ENCODE measurements around the gene NR2F1. TPM values are rescaled to one million over a fixed set of nuclear protein-coding genes. Genes with fewer than 3 reads are reported as not detected.
"Not testable (repeated sequence)": the region's sequence is repeated elsewhere in the genome, so short reads cannot be mapped to it uniquely, and the experiment has no call there.

Gene NR2F1
- total RNA-seq (2014; rRNA removed; shearing (Covaris generic)) = 18.2 and 18.7 TPM in 2 replicates

DNA sequence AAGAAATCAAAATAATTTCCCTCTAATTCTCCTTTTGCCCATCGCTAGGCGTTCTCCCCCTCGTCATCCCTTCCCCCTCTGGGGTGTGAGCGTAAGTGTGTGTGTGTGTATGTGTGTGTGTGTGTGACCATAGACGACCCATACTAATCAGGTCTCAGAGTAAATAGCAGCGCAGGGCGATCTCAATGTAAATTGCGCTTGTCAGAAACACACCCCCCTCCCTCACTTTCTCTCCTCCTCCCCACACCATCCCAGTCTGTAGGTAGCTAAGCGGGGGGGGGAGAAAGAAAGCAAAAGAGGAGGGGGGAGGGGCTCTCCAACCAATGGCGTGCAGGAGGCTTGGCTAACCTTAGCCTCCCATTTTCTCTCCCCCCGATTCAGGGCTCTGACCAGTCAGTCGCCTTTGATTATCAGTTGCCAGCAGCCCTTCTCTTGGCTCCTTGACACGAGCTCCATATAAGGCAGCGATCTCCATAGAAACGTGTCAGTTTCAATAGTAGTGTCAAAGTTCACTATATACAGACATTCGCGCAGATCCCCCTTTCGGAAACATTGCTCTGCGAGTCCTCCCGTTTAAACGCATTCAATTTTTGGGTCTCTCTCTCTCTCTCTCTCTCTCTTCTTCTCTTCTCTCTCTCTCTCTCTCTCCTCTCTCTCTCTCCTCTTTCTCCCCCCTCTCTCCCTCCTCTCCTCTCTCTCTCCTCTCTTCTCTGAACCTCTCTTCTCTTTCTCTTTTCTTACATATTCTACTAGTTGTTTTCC is at the start of gene NR2F1:
Gene NR2F1, plus strand, starts transcription at position 546 of the 762 bp plus-strand sequence. CDS start 1,802 bp downstream, outside the sequence.
- Histone ChIP-seq H3K27ac (peak within 1 kb of the TSS; percentile 65), H3K36me3 (no peaks in the 10 kb centered on the region), H3K27me3 (no peaks in the 10 kb centered on the region), H3K4me1 (no peaks in the 10 kb centered on the region), H3K4me3 (peak within 1 kb of the TSS; percentile 65), H3K9me3 (replicated peaks) (no peaks in the 10 kb centered on the region)
- peak; percentile 93 to 97 for DNase-seq

DNA sequence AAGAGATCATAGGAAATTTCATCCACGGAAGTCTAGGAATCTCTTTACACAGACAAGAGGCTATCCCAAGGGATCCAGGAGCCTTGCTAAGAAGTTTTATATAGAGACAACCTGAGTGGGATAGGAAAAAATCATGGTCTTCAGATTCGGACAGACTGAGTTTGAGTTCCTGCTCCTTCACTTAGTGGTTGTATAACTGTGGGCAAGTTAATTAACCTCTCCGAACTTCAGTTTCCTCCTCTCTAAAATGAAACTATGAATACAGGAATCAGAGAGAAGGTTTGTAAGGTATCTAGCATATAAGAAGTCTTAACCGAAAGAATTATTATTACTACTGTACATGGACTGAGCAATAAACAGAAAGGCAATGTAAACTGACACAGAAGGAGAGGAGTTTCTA is 37.1 kb upstream of the NR2F1 start:
- Histone ChIP-seq H3K4me1 (no peaks in the 10 kb centered on the region), H3K4me3 (no peak overlapping the region), H3K36me3 (peaks cover 7% of the 10 kb centered on the region; the same call in 1 of the 2 replicates), H3K27ac (no peak overlapping the region), H3K9me3 (replicated peaks) (0 out of 2 replicates have a peak, but pooled peaks cover 4% of the 10 kb centered on the region), H3K27me3 (no peaks in the 10 kb centered on the region)
- DNase-seq = no peak

- not testable (repeated sequence) for H3K4me3 ChIP-seq; H3K4me1 ChIP-seq; H3K36me3 ChIP-seq; H3K27me3 ChIP-seq; H3K27ac ChIP-seq; H3K9me3 ChIP-seq (replicated peaks); DNase-seq
Measured at GRCh38 chr5:93549594-93549993, 33.4 kb upstream of the NR2F1 start.

DNA sequence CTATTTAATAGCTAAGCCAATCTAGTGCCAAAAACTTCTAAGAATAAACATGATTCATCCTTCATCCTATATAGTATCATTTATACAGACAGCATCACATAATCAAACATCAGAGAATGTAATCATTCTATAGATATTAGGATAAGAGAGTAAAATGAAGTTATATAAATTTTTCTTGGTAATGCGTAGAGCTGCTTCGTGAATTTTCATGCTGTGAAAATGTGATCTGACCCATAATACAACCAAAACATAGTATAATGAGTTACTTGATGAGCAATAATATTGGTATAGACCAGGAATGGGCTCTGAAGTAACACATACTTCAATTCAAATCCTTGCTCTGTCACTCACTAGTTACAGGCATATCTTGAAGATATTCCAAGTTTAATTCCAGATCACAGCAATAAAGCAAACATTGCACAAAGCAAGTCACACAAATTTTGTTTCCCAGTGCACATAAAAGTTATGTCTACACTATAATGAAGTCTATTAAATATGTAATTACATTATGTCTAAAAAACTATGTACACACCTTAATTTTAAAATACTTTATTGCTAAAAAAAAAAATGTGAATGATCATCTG is 25.9 kb upstream of the NR2F1 start:
- Histone ChIP-seq H3K4me3 (no peak overlapping the region), H3K27ac (no peak overlapping the region), H3K36me3 (no peaks in the 10 kb centered on the region; the same call in 1 of the 2 replicates), H3K9me3 (replicated peaks) (no peaks in the 10 kb centered on the region), H3K27me3 (no peaks in the 10 kb centered on the region), H3K4me1 (no peaks in the 10 kb centered on the region)
- no peak for DNase-seq

DNA sequence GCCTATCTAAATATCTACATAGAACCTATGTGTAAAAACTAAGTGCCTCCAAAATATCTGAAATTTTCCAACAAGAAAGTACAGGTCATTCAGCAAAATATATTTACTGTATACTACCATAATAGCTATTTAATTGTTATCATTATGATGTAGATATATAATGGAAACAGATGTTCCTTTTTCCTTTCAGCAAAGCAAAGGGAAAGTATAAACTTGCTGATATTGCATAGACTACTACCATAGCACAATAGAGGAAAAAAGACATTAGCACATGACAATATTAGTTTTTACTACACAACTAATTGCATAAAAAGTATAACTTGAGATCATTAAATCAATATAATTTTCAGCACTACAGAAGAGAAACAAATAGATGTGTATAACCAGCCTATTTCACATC is 16.9 kb upstream of the NR2F1 start:
- Histone ChIP-seq H3K4me1 (no peaks in the 10 kb centered on the region; the same call in 1 of the 2 replicates), H3K4me3 (no peak overlapping the region), H3K9me3 (replicated peaks) (no peaks in the 10 kb centered on the region), H3K36me3 (0 out of 2 replicates have a peak, but pooled peaks cover 4% of the 10 kb centered on the region), H3K27me3 (no peaks in the 10 kb centered on the region), H3K27ac (no peak overlapping the region)
- DNase-seq = no peak

GRCh38 chr5:93567424-93567823 is 15.6 kb upstream of the NR2F1 start:
- Histone ChIP-seq H3K27me3 (no peaks in the 10 kb centered on the region), H3K4me3 (no peak overlapping the region), H3K27ac (no peak overlapping the region), H3K4me1 (no peaks in the 10 kb centered on the region; the same call in 1 of the 2 replicates), H3K9me3 (replicated peaks) (no peaks in the 10 kb centered on the region), H3K36me3 (0 out of 2 replicates have a peak, but pooled peaks cover 4% of the 10 kb centered on the region)
- DNase-seq = no peak

DNA sequence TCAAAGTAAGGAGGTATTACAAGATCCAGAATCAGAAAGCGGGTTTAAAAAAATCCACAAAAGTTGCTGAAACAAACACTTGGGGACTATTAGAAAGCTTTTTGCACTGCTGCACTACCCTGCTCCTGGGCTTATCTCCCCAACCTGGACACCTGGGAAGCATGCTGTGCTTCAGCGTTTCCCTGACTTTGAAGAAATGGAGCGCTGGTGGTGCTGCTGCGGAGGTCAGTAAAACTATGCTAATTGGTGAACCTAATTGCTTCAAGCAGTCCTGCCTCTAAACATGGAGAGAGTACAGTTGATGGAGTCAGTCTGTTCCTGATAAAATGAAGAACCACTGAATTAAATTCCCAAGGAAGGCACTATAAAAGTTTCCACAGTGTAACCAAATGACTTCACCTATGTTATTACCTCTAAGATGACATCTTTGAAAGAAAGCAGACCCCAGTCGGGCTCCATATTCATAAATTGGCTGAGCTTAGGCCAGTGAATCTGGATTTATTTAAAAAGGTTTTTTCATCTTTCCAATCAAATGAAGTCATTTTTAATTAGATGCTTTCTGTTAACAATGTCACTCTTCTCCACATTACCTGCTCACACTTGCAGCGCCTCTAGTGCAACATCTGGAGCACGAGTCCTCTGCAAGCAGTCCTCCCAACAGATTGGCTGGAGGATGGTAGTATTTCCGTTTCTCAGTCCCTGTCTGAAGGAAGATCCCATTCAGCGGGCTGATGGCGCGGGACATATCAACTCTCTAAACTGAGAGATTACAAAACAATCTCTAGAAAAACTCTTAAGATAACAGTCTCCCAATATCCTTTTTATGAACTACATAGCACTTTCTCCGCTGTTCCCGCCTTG is 13.5 kb upstream of the NR2F1 start:
- DNase-seq = no peak
- H3K27me3 ChIP-seq = no peaks in the 10 kb centered on the region
- no peaks in the 10 kb centered on the region; the same call in 1 of the 2 replicates for H3K4me1 ChIP-seq
- no peaks in the 10 kb centered on the region for H3K9me3 ChIP-seq (replicated peaks)
- H3K27ac ChIP-seq = no peak overlapping the region
- H3K4me3 ChIP-seq = no peak overlapping the region
- 0 out of 2 replicates have a peak, but pooled peaks cover 4% of the 10 kb centered on the region for H3K36me3 ChIP-seq

- 0 out of 2 replicates have a peak, but pooled peaks cover 4% of the 10 kb centered on the region for H3K36me3 ChIP-seq
- no peaks in the 10 kb centered on the region for H3K27me3 ChIP-seq
- no peak overlapping the region for H3K4me3 ChIP-seq
- no peaks in the 10 kb centered on the region; the same call in 1 of the 2 replicates for H3K4me1 ChIP-seq
- H3K9me3 ChIP-seq (replicated peaks) = no peaks in the 10 kb centered on the region
- H3K27ac ChIP-seq = no peak overlapping the region
- no peak for DNase-seq
Measured at GRCh38 chr5:93570294-93571113, 12.5 kb upstream of the NR2F1 start.

- no peaks in the 10 kb centered on the region for H3K27me3 ChIP-seq
- 0 out of 2 replicates have a peak, but pooled peaks cover 4% of the 10 kb centered on the region for H3K36me3 ChIP-seq
Measured at GRCh38 chr5:93571114-93571949, 11.7 kb upstream of the NR2F1 start.

GRCh38 chr5:93572101-93572607 is 10.9 kb upstream of the NR2F1 start:
- DNase-seq = no peak
- H3K36me3 ChIP-seq = 0 out of 2 replicates have a peak, but pooled peaks cover 4% of the 10 kb centered on the region

More at GRCh38 chr5:93571114-93571949, 11.7 kb upstream of the NR2F1 start:
- H3K9me3 ChIP-seq (replicated peaks) = no peaks in the 10 kb centered on the region
- H3K4me1 ChIP-seq = no peaks in the 10 kb centered on the region; the same call in 1 of the 2 replicates
- H3K27ac ChIP-seq = no peak overlapping the region
- DNase-seq = no peak
- H3K4me3 ChIP-seq = no peak overlapping the region

GRCh38 chr5:93572608-93573353 is 10.2 kb upstream of the NR2F1 start:
- no peak for DNase-seq
- Histone ChIP-seq H3K27ac (no peak overlapping the region), H3K36me3 (0 out of 2 replicates have a peak, but pooled peaks cover 4% of the 10 kb centered on the region), H3K4me3 (no peak overlapping the region), H3K27me3 (no peaks in the 10 kb centered on the region), H3K9me3 (replicated peaks) (no peaks in the 10 kb centered on the region), H3K4me1 (no peaks in the 10 kb centered on the region)

More at GRCh38 chr5:93572101-93572607, 10.9 kb upstream of the NR2F1 start:
- Histone ChIP-seq H3K9me3 (replicated peaks) (no peaks in the 10 kb centered on the region), H3K4me1 (no peaks in the 10 kb centered on the region), H3K27ac (no peak overlapping the region), H3K27me3 (no peaks in the 10 kb centered on the region), H3K4me3 (no peak overlapping the region)
